T-cell (primary cell): ENCODE measurements around the gene RPL12. TPM values are rescaled to one million over a fixed set of nuclear protein-coding genes. Genes with fewer than 3 reads are reported as not detected.

ENCODE experiments used
- ATAC-seq, 4 experiments: fragments of 200-7000 bp in 3 of 4; fragments of 150-1000 bp in 1 of 4; cut with Tn5 transposase; replicated peaks in 1 of 4; 1 replicate in 3 of 4; 2 replicates in 1 of 4; pipeline ENCODE4 v1.10.0; 2021; ENCODE audit warnings: moderate library complexity in 3 of 4, mild to moderate bottlenecking in 2 of 4, moderate number of reproducible peaks in 1 of 4
- CTCF ChIA-PET, 2 donors: fragments of 300-600 bp; sonication (Branson Sonifier 250); formaldehyde crosslinking; loops; one replicate each; lab custom pipeline; 2022; ENCODE audit warnings: antibody characterized with exemption in 2 of 2; lab: Charles Lee
- POLR2A ChIA-PET, 2 donors: fragments of 300-600 bp; sonication (Branson Sonifier 250); formaldehyde crosslinking; loops; one replicate each; lab custom pipeline; 2022; ENCODE audit warnings: antibody characterized with exemption in 2 of 2; lab: Charles Lee
- DNase-seq, 35 experiments: peaks; one replicate each; pipeline versions ENCODE4 v3.0.0 to v3.0.0-alpha.2; 2013 to 2023
- H3K27ac ChIP-seq: one replicate; pipeline ENCODE4 v1.5.1; 2013; ENCODE audit warnings: low read length
- H3K27me3 ChIP-seq, 2 experiments: replicated peaks in 1 of 2; 1 replicate in 1 of 2; 2 replicates in 1 of 2; pipeline versions ENCODE4 v1.6.1 to v1.7.0; 2013; ENCODE audit warnings: low read length in 1 of 2, mixed read lengths in 1 of 2; ENCODE audit not compliant: control insufficient read depth in 2 of 2, insufficient read depth in 2 of 2; ENCODE audit errors: extremely low read depth in 1 of 2
- H3K36me3 ChIP-seq, 2 donors: 1 replicate in 1 of 2; 2 replicates in 1 of 2; pipeline versions ENCODE4 v1.6.1 to v1.7.0; 2013; ENCODE audit warnings: low read length in 1 of 2; ENCODE audit not compliant: control insufficient read depth in 2 of 2, insufficient read depth in 1 of 2; ENCODE audit errors: extremely low read depth in 1 of 2
- H3K4me1 ChIP-seq, 2 experiments: 1 replicate in 1 of 2; 2 replicates in 1 of 2; pipeline versions ENCODE4 v1.6.1 to v1.7.0; 2013; ENCODE audit warnings: low read length in 2 of 2, mixed read lengths in 1 of 2; ENCODE audit not compliant: insufficient read depth in 2 of 2, control insufficient read depth in 1 of 2; ENCODE audit errors: extremely low read depth in 1 of 2
- H3K4me3 ChIP-seq, 2 donors: 1 replicate in 1 of 2; 2 replicates in 1 of 2; pipeline versions ENCODE4 v1.5.1 to v1.7.0; 2013; ENCODE audit warnings: mild to moderate bottlenecking in 2 of 2, low read length in 1 of 2, moderate library complexity in 1 of 2; ENCODE audit not compliant: control insufficient read depth in 1 of 2; ENCODE audit errors: extremely low read depth in 1 of 2
- H3K9me3 ChIP-seq: 2 replicates; pipeline ENCODE4 v1.7.0; 2013
- H3K27ac Mint-ChIP-seq, 2 donors: one replicate each; pipeline ENCODE4 v1.8.0; 2020 to 2021; ENCODE audit warnings: mild to moderate bottlenecking in 2 of 2, mixed read lengths in 2 of 2
- H3K27me3 Mint-ChIP-seq, 2 donors: one replicate each; pipeline ENCODE4 v1.8.0; 2021 to 2022; ENCODE audit warnings: mixed read lengths in 2 of 2
- H3K36me3 Mint-ChIP-seq: one replicate; pipeline ENCODE4 v1.8.0; 2021; ENCODE audit warnings: mixed read lengths
- H3K4me1 Mint-ChIP-seq, 3 donors: one replicate each; pipeline ENCODE4 v1.8.0; 2020 to 2022; ENCODE audit warnings: mixed read lengths in 3 of 3, mild to moderate bottlenecking in 1 of 3
- H3K4me3 Mint-ChIP-seq, 3 donors: one replicate each; pipeline ENCODE4 v1.8.0; 2020 to 2022; ENCODE audit warnings: mild to moderate bottlenecking in 3 of 3, mixed read lengths in 3 of 3, moderate library complexity in 3 of 3
- H3K9me3 Mint-ChIP-seq, 3 donors: one replicate each; pipeline ENCODE4 v1.8.0; 2020 to 2022; ENCODE audit warnings: mixed read lengths in 3 of 3
- WGBS: methylation state at CpG from one replicate; pipeline ENCODE4 v1.1.5; 2013; ENCODE audit warnings: missing lambda C conversion rate; ENCODE audit not compliant: insufficient coverage; 5-methylcytosine and 5-hydroxymethylcytosine counted together
- total RNA-seq, 35 experiments: library from RNA in 6 of 35; stranded (reverse) in 6 of 35; fragments of 120-200 nt in 1 of 35; gene quantifications; one replicate each; pipeline versions ENCODE4 v1.2.1 to v1.2.4 and lab custom pipeline; 2013 to 2026

RPL12 gene
- total RNA-seq, 5 donors from 2014 or later (not counting 1 experiment from before 2014, with no cell fraction given) = 1,494 to 1,979 (median 1,776) TPM

DNA sequence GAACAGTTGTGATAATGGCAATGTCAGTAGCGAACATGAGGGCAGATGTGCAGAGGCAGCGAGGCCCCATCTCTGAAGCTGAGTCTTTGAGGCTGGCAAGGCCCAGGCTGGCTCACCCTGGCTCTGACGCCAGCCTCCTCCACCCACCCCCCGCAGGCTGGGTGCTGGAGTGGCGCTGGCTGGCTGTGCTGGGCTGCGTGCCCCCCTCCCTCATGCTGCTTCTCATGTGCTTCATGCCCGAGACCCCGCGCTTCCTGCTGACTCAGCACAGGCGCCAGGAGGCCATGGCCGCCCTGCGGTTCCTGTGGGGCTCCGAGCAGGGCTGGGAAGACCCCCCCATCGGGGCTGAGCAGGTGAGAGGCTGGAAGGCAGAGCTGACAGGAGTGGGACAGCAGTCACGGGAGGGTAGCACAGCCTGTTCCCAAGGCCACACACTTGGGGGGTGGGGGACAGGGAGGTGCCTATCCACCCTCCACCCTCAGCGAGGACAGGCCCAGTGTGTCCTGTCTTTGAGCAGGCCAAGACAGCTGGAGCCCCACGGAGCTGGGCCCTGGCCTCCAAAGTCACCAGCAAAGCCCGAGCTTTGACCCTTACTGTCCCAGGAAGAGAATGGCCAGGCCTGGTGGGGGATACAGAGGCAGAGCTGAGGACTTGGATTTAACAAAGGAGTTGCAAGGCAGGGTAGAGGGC lies 48.7 kb downstream of the RPL12 start:
- peaks cover 47 to 62% of the 10 kb centered on the region in 2 donors for H3K27me3 Mint-ChIP-seq
- WGBS = 74% methylated on average over 9 of the region's 18 CpGs
- H3K27ac Mint-ChIP-seq = no peak overlapping the region

DNA sequence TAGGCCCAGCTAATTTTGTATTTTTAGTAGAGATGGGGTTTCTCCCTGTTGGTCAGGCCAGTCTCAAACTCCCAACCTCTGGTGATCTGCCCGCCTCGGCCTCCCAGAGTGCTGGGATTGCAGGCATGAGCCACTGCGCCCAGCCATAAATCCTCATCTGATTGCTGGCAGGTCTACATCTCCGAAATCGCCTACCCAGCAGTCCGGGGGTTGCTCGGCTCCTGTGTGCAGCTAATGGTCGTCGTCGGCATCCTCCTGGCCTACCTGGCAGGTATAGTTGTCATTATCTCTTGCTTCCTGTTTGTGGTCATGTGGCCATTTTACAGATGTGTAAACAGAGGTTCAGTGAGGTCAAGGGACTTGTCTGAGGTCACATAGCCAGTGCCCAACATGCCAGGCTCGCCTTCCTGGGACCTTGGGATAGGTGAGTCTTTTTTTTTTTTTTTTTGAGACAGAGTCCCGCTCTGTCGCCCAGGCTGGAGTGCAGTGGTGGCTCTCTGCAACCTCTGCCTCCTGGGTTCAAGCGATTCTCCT lies 51.4 kb downstream of the RPL12 start:
- Histone ChIP-seq H3K27me3 (peaks cover 11 to 90% of the 10 kb centered on the region in 2 experiments), H3K4me1 (peaks cover 2 to 26% of the 10 kb centered on the region in 2 experiments), H3K27ac (no peak overlapping the region), H3K4me3 (no peak overlapping the region), H3K9me3 (no peaks in the 10 kb centered on the region), H3K36me3 (no peaks in the 10 kb centered on the region)
- no peak for DNase-seq
- ATAC-seq = no peak
- H3K36me3 Mint-ChIP-seq = no peaks in the 10 kb centered on the region
- ChIA-PET POLR2A (no interaction called here), CTCF (interaction anchor here in 1 of 2 donors (0.6 kb wide), 1 partner anchor 115 kb away, joined by 5 read pairs; no protein-coding TSS in a partner anchor)
- peaks cover 5 to 17% (median 17%) of the 10 kb centered on the region in 3 donors for H3K4me1 Mint-ChIP-seq
- 88% methylated on average over 5 of the region's 14 CpGs for WGBS
- H3K9me3 Mint-ChIP-seq = no peaks in the 10 kb centered on the region
- peaks cover 48 to 60% of the 10 kb centered on the region in 2 donors for H3K27me3 Mint-ChIP-seq
- no peak overlapping the region for H3K27ac Mint-ChIP-seq
- H3K4me3 Mint-ChIP-seq = no peak overlapping the region

More for the DNA sequence above, 48.7 kb downstream of the RPL12 start:
- no peak overlapping the region for H3K4me3 Mint-ChIP-seq
- Histone ChIP-seq H3K27me3 (peaks cover 0 to 95% of the 10 kb centered on the region in 2 experiments), H3K4me3 (no peak overlapping the region), H3K9me3 (no peaks in the 10 kb centered on the region), H3K36me3 (no peaks in the 10 kb centered on the region), H3K4me1 (peaks cover 0 to 13% of the 10 kb centered on the region in 2 experiments), H3K27ac (no peak overlapping the region)
- DNase-seq (no peak), ATAC-seq (no peak)
- no peaks in the 10 kb centered on the region for H3K9me3 Mint-ChIP-seq
- ChIA-PET CTCF (interaction anchor here in 1 of 2 donors (0.7 kb wide), 1 partner anchor 17 kb away, joined by 8 read pairs; no protein-coding TSS in a partner anchor), POLR2A (interaction anchor here in 1 of 2 donors (0.7 kb wide), 1 partner anchor 48 kb away, joined by 3 read pairs; no protein-coding TSS in a partner anchor)
- H3K36me3 Mint-ChIP-seq = no peaks in the 10 kb centered on the region
- peaks cover 5 to 8% (median 7%) of the 10 kb centered on the region in 3 donors for H3K4me1 Mint-ChIP-seq

- CTCF ChIA-PET = no interaction called here
- peaks cover 11 to 83% of the 10 kb centered on the region in 2 experiments for H3K27me3 ChIP-seq
- Mint-ChIP-seq H3K27ac (no peak overlapping the region), H3K27me3 (peaks cover 53 to 68% of the 10 kb centered on the region in 2 donors), H3K4me1 (peaks cover 5 to 17% (median 17%) of the 10 kb centered on the region in 3 donors), H3K9me3 (no peaks in the 10 kb centered on the region), H3K4me3 (peak overlapping the region; percentile 57 to 79 (median 76)), H3K36me3 (no peaks in the 10 kb centered on the region)
- no peak overlapping the region for H3K27ac ChIP-seq
- ATAC-seq = no peak
- POLR2A ChIA-PET = interaction anchor here in 1 of 2 donors (1.3 kb wide), 1 partner anchor 51 kb away, joined by 4 read pairs; no protein-coding TSS in a partner anchor
- no peak overlapping the region for H3K4me3 ChIP-seq
- H3K4me1 ChIP-seq = peaks cover 2 to 26% of the 10 kb centered on the region in 2 experiments
- 91% methylated on average over 10 of the region's 13 CpGs for WGBS
- no peaks in the 10 kb centered on the region for H3K36me3 ChIP-seq
- H3K9me3 ChIP-seq = no peaks in the 10 kb centered on the region
- no peak for DNase-seq
Observed at GRCh38 chr9:127398715-127399400, 52.3 kb downstream of the RPL12 start.

DNA sequence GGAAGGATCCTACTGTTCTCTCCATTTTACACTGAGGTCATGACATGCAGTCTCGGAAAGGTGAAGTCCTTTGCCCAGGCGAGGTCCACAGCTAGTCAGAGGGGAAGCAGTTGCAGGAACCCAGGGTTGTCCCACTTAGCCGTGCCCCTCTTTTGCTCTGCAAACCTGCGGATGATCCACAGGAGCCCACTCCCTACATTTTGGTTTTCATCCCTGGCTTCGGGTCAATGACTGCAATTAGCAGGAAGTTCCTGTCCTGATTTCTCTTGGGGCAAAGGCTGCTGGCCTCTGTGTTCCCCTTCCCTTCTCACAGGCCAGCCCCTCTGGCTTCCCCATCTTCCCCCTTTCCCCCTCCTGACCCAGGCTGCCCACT lies 52.9 kb downstream of the RPL12 start:
- Histone ChIP-seq H3K4me3 (no peak overlapping the region), H3K9me3 (no peaks in the 10 kb centered on the region), H3K27me3 (peaks cover 11 to 77% of the 10 kb centered on the region in 2 experiments), H3K27ac (no peak overlapping the region), H3K36me3 (no peaks in the 10 kb centered on the region), H3K4me1 (peaks cover 2 to 26% of the 10 kb centered on the region in 2 experiments)
- POLR2A ChIA-PET = interaction anchor here in 1 of 2 donors (1.3 kb wide), 1 partner anchor 52 kb away, joined by 4 read pairs; no protein-coding TSS in a partner anchor
- no peak overlapping the region for H3K27ac Mint-ChIP-seq
- CTCF ChIA-PET = no interaction called here
- no peaks in the 10 kb centered on the region for H3K9me3 Mint-ChIP-seq
- DNase-seq (no peak), ATAC-seq (no peak)
- peak overlapping the region; percentile 57 to 79 (median 76) for H3K4me3 Mint-ChIP-seq
- peaks cover 5 to 17% (median 17%) of the 10 kb centered on the region in 3 donors for H3K4me1 Mint-ChIP-seq
- 53% methylated on average over 5 of the region's 5 CpGs for WGBS
- no peaks in the 10 kb centered on the region for H3K36me3 Mint-ChIP-seq
- H3K27me3 Mint-ChIP-seq = peaks cover 57 to 74% of the 10 kb centered on the region in 2 donors

Other genes starting within 250 kb of the RPL12 start
- gene GARNL3, start 186.6 kb downstream of the RPL12 start, total RNA-seq = 1 to 10 TPM; 3.3 to 5.7 (median 3.6) TPM
- 1 to 10 TPM; 1.4 to 6.2 (median 2.6) TPM for gene SLC2A8, start 54.2 kb downstream of the RPL12 start, total RNA-seq
- 10 to 100 TPM in 3 of 5 donors, 1 to 10 TPM in 2; 7.2 to 20.2 (median 17.3) TPM for gene ZNF79, start 27.0 kb downstream of the RPL12 start, total RNA-seq
- 10 to 100 TPM; 17.9 to 30.3 (median 25.1) TPM for gene LRSAM1, start 104 bp upstream of the RPL12 start, total RNA-seq
- 10 to 100 TPM in 4 of 5 donors, 1 to 10 TPM in 1; 3.8 to 18.2 (median 17.3) TPM for gene STXBP1, start 160.9 kb upstream of the RPL12 start, total RNA-seq